SK-N-SH treated with all-trans-retinoic acid at 6 μM for 48 hours (cell line): ENCODE data around the gene RBM33.

Experiments
- ARNTL ChIP-seq: fragments of 450-650 bp; formaldehyde crosslinking; IDR thresholded peaks from 2 replicates; pipeline ENCODE4 v1.5.0; 2020; ENCODE audit warnings: low read depth, mild to moderate bottlenecking, moderate library complexity, borderline replicate concordance
- OSR1 ChIP-seq: fragments of 250-450 bp; sonication (Bioruptor Pico); IDR thresholded peaks from 2 replicates; pipeline ENCODE4 v1.8.0; 2022; ENCODE audit warnings: moderate library complexity, mild to moderate bottlenecking, inconsistent platforms
- PATZ1 ChIP-seq: fragments of 250-450 bp; sonication (Bioruptor Pico); IDR thresholded peaks from 2 replicates; pipeline ENCODE4 v1.8.0; 2020; ENCODE audit warnings: mild to moderate bottlenecking, moderate library complexity, borderline replicate concordance
- POU6F1 ChIP-seq: fragments of 250-450 bp; sonication (Bioruptor Pico); IDR thresholded peaks from 2 replicates; pipeline ENCODE4 v1.8.0; 2021; ENCODE audit warnings: low read depth, mild to moderate bottlenecking, moderate library complexity, borderline replicate concordance
- RARB ChIP-seq: fragments of 250-450 bp; sonication (Bioruptor Pico); IDR thresholded peaks from 2 replicates; pipeline ENCODE4 v1.8.0; 2021; ENCODE audit warnings: mild to moderate bottlenecking, moderate library complexity
- ZC3H10 ChIP-seq: fragments of 250-450 bp; sonication (Bioruptor Pico); IDR thresholded peaks from 2 replicates; pipeline ENCODE4 v1.5.1; 2021; ENCODE audit warnings: mild to moderate bottlenecking, moderate library complexity
- ZFP3 ChIP-seq: fragments of 250-450 bp; sonication (Bioruptor Pico); IDR thresholded peaks from 2 replicates; pipeline ENCODE4 v1.5.0; 2020; ENCODE audit warnings: mild to moderate bottlenecking, moderate library complexity
- ZFP30 ChIP-seq: fragments of 450-650 bp; formaldehyde crosslinking; IDR thresholded peaks from 2 replicates; pipeline ENCODE4 v1.5.0; 2022; ENCODE audit warnings: mild to moderate bottlenecking, moderate library complexity
- ZNF565 ChIP-seq: fragments of 450-650 bp; formaldehyde crosslinking; conservative IDR thresholded peaks from 2 replicates; pipeline ENCODE4 v1.5.0; 2020; ENCODE audit warnings: low read depth, mild to moderate bottlenecking, moderate library complexity

- no peak for TF ChIP-seq OSR1 (CRISPR knock-in tag)
- TF ChIP-seq ZFP30 (CRISPR knock-in tag): no peak
- TF ChIP-seq RARB (CRISPR knock-in tag): no peak
- no peak for TF ChIP-seq ZC3H10 (CRISPR knock-in tag)
- no peak for TF ChIP-seq PATZ1 (CRISPR knock-in tag)
- no peak for TF ChIP-seq ZFP3
- TF ChIP-seq POU6F1 (CRISPR knock-in tag): no peak
- no peak for TF ChIP-seq ARNTL (CRISPR knock-in tag)
- no peak for TF ChIP-seq ZNF565
These were observed 129.1 kb downstream of the RBM33 start for GRCh38 chr7:155773531-155773930.
